Activated T-helper 1 cell treated with Interleukin-2 at 50 U/mL for 16 hours (primary cell): ENCODE data around the gene RIMBP3C.
"Not testable (repeated sequence)": the region's sequence is repeated elsewhere in the genome, so short reads cannot be mapped to it uniquely, and the experiment has no call there.

Experiments used
- DNase-seq: peaks from one replicate; pipeline ENCODE4 v3.0.0-alpha.2; 2020; ENCODE audit warnings: low read depth

RIMBP3C gene, protein sequence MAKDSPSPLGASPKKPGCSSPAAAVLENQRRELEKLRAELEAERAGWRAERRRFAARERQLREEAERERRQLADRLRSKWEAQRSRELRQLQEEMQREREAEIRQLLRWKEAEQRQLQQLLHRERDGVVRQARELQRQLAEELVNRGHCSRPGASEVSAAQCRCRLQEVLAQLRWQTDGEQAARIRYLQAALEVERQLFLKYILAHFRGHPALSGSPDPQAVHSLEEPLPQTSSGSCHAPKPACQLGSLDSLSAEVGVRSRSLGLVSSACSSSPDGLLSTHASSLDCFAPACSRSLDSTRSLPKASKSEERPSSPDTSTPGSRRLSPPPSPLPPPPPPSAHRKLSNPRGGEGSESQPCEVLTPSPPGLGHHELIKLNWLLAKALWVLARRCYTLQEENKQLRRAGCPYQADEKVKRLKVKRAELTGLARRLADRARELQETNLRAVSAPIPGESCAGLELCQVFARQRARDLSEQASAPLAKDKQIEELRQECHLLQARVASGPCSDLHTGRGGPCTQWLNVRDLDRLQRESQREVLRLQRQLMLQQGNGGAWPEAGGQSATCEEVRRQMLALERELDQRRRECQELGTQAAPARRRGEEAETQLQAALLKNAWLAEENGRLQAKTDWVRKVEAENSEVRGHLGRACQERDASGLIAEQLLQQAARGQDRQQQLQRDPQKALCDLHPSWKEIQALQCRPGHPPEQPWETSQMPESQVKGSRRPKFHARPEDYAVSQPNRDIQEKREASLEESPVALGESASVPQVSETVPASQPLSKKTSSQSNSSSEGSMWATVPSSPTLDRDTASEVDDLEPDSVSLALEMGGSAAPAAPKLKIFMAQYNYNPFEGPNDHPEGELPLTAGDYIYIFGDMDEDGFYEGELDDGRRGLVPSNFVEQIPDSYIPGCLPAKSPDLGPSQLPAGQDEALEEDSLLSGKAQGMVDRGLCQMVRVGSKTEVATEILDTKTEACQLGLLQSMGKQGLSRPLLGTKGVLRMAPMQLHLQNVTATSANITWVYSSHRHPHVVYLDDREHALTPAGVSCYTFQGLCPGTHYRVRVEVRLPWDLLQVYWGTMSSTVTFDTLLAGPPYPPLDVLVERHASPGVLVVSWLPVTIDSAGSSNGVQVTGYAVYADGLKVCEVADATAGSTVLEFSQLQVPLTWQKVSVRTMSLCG (N-terminal part only)

DNA sequence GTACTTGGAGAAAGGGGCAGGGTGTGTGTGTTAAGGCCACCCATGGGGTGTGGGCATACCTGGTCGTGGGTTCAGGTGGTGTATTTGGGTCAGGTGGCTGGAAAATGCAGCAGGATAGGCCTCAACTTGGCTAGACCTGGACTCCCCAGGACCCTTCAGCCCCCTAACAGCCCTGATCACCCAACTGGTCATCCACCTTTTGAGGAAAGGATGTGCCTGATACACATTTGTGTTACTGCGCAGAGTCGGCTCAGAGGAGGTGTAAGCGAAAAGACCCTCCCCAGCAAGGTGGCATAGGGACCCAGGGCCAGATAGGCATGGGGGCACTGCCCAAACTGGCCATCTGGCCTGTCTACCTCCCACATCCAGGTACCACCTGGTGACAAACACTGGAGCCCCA, at the start of gene RIMBP3C:
Gene RIMBP3C (minus strand): TSS at position 101 of the 400 bp plus-strand sequence. CDS start 485 bp downstream, outside the sequence.
- not testable (repeated sequence) for DNase-seq

DNA sequence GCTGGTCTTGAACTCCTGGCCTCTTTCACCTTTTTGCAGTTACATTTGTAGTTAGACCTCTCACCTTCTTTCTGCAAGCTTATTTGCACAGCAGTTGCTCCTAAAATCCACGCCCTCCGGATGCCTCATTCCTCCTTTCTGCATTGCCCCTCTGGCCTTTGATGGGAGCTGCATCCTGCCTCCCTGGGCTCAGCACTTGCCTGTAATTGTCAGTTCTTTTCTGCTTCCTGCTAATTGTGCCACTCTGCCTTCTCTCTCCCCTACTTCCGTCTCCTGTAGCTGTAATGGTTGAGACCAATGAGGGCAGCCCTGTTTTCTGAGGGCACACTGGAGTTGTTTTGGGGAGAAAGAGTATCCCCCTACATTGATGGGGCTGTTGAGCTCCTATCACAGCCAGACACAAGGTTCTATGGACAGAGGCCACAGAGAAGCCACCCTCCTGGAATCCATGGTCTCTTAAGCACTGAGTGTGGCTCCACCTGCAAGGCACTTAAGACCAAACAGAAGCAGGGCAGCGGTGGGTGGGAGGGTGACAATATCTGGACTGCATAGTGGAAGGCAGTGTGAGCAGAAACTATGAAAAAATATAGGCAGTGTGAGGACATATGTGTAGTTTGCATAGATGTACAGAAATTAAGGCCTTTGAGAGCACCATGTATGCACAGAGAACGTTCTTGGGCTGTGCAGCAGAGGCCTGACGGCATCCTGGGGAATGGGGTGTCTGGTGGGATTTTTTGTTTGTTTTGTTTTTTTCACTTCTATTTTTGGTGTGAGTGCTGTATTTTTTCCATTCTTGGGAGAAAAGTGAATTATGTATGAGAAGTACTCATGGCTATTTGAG, 48.0 kb upstream of the RIMBP3C start:
- no peak for DNase-seq

DNA sequence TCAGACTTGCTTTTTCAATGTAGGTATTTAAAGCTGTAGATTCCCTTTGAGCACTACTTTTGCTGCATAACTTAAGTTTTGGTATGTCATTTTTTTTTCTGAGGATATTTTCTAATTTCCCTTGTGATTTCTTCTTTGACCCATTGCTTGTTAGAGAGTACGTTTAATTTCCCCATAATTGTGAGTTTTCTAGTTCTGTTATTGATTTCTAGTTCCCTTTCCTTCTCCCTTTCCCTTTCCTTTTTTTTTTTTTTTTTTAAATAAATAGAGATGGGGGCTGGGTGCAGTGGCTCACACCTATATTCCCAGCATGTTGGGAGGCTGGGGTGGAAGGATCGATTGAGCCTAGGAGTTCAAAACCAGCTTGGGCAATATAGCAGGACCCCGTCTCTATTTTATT, 47.0 kb upstream of the RIMBP3C start:
- no peak for DNase-seq

DNA sequence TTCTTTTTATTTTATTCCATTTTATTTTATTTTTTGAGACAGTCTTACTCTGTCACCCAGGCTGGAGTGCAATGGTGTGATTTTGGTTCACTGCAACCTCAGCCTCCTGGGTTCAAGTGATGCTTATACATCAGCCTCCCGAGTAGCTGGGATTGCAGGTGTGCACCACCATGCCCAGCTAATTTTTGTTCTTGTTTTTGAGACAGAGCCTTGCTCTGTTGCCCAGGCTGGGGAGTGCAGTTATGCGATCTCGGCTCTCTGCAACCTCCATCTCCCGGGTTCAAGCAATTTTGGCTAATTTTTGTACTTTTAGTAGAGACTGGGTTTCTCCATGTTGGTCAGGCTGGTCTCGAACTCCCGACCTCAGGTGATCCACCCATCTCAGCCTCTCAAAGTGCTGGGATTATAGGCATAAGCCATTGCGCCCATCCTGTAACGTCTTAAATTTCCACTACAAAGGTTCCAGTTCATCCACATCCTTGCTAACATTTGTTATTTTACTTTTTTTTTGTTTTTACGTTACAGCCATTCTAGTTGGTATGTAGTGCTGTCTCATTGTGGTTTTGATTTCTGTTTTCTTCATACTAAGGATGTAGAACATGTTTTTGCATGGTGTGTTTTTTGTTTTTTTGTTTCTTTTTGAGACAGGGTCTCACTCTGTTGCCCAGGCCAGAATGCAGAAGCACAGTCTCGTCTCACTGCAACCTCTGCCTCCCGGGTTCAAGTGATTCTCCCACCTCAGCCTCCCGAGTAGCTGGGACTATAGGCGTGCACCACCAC, 45.3 kb upstream of the RIMBP3C start:
- DNase-seq, result not testable (repeated sequence)

DNA sequence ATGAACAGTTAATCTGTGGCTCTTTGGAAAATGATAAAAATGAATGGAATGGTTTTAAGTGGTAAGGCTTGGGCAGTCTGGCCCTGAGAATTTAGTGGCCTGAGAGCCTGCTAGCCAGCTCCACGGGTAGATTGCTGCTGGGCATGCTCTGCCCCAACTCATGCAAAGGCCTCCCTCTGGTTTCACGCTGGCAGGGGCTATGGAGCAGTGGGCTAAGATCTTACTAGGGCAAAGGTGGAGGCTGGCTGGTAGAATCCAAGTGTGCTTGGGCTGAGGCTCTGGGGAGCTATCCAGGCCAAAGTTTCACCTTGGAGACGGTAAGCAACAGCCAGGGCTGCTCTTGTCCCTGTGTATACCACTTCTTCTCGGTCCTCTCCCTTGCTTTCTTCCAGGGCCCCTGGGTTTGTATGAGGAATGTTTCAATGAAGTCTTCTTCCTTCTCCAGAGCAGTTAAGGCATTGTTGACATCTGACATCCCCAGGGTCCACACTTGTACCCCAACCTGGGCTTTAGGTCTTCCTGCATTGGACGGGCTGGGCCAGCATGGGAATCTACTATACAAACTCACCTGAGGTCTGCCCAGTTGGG, 43.7 kb upstream of the RIMBP3C start:
- no peak for DNase-seq

DNA sequence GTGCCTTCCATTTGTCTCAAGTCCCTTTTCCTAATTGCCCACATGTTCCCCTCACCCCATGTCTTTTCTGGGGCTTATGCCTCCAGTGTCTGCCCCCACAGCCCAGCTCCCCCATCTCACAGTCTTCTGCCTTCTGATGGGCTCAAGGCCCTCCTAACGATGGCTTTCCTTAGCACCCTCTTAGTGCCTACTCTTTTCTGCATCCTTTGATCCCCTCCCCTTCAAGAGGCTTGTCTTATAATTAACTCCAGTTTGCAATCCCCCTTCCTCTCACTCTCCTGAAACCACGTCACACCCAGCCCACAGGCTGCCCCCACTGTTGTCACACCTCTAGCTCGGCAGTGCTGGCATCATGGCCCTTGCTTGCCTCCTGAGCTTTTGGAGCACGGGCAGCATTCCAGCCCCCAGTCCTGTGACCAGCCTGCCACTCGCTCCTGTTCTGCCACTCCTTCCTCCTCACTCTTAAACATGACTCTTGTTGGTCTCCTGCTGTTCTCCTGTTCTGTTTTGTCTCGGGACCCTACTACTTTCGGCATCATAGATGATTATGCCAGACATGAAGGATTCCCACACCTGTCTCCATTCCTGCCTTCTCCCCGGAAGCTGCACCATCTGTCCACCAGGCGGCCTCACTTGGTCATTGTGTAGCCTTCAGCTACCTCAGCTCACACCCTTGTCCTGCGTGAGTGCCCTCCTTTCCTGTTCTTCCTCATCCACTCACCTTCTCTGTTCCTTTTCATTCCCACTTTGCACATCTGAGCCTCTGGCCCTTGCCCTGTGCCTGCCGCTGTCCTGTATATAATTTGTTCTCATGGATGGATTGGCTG, 42.4 kb upstream of the RIMBP3C start:
- no peak for DNase-seq

DNA sequence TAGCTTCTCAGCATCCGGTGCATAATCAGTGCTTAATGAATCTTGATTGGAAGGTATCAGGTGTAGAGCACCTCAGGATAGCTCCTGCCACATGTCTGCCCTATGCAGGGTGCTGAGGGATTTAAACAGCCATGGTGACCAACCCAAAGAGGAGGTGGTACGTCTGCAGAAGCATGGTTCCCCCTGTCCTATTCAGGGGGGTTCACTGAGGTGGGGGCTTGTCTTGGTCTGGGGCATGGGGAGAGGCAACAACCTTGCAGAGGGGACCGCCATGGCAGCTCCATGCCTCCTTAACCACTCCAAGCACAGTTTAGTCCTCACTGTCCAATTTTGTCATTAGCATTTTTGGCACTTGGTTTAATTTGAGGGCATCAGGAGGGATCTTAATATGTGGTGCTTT, 41.2 kb upstream of the RIMBP3C start:
- no peak for DNase-seq

DNA sequence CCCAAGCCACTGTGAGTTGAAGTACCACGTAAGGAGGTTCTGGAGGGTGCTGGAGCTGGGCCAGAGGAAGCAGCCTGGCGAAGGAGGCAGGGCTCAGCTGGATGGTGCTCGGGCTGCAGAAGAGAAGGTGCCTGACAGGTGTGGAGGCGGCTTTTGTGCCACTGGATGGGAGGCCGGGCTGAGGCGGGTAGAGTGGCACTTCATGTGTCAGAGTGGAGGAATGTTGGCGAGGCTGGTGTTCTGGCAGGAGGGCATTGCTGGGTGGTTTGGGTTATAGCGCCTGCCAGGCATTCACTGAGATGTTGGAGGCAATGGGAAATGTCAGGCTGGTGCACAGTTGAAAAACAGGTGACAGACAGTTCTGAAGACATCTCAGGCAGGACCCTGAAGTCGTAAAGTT, 40.4 kb upstream of the RIMBP3C start:
- no peak for DNase-seq

DNA sequence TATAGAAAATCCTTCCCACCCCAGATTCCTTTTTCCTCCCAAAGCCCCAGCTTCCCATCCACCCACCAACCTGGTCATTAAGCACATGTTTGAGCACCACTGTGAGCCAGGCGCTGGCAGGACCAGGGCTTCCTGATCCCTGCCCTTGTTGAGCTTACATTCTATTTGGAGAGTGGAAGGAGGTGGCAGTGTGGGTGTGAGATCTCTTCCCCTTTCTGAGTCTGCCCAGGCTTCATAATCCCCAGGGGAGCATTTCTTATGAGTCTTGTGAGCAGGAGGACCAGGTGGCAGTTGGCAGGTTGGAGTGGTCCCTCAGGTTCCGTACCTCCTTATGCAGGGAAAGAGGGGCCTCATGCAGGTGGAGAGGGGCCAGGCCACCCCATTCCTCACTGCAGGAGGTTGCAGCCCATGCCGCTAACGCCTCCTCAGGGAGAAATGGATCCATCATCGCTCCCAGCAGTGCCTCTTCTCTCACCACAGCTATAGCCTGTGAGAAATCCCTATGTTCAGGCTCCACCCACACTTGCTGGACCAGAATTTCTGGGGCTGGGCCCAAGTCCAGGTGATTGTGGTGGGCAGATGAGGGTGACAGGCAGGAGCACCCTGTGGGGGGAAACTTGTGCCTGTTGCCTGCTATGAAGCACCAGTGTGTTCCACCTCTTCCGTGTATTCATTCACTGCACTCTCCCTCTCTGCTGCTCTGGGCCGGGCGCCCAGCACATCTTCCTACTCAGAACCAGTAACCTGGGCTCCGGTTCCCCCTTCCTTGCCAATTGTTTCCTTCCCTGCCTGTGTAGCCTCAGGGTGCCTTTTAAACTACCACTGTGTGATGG, 39.8 kb upstream of the RIMBP3C start:
- no peak for DNase-seq

DNA sequence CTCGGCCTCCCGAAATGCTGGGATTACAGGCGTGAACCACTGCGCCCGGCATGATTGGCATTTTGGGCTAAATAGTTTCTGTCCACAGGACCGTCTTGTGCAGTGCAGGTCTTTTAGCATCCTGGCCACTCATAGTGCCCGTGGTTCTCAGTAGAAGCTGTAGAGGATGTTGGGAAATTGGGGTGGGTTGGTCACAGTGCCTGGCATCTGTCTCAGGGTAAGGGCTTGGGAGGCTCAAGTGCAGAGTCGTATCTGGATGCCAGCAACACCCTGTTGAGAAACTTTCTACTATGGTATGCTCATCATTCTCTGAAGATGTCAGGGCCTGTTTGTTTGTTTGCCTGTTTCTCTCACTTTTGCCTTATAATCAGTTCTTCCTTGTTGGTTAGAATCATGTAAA, 38.1 kb upstream of the RIMBP3C start:
- DNase-seq, result no peak

DNA sequence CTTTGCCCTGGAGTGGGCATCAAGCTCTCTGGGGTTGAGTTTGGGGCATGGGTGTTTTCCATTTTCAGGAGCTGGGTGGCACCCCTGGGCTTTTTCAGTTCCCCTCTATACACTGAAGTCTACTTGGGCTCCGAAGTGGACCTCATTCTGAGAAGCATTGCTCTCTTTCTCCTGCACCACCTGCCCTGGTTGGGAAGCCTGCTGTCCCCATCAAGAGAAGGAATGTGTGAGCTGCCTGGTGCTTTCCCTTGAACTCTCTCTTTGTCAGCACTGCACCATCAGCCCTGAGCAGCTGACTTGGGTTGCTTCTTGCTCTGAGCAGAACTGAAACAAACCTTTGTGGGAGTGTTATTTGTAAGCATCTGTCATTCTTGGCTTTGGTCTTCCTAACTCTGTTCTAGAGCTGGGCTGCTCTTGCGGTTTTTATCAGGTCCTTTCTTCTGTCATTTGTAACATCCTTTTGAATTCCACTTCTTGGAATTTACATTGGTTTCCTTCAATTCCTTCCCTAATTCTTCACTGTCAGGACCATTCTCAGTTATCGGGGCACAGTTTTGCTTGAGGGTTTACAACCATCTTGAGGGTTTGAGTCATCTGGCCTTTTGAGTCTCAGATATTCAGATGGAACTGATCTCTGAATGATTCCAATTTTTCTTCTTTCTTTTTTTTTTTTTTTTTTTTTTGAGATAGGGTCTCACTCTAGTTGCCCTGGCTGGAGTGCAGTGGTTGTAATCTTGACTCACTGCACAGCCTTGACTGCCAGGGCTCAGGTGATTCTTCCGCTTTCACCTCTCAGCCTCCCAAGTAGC, 36.7 kb upstream of the RIMBP3C start:
- DNase-seq, result no peak

DNA sequence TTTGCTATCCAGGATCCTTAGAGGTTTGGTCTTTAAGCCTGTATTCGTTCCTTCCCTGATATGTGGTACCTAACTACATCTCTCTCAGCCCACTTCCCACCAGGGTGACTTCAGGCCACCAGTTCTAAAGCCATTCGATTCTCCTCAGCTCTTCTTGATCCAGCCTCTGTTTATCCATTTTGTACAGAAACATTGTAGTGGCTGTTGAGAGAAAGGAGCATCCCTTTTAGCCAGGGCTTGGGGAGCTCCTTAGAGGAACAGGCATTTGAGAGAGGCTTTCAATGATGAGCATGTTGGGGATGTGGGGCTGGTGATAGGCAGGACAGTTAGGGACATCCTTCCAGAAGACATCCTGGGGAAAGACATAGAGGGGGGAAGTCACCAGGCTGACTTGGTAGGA, 34.1 kb upstream of the RIMBP3C start:
- no peak for DNase-seq

DNA sequence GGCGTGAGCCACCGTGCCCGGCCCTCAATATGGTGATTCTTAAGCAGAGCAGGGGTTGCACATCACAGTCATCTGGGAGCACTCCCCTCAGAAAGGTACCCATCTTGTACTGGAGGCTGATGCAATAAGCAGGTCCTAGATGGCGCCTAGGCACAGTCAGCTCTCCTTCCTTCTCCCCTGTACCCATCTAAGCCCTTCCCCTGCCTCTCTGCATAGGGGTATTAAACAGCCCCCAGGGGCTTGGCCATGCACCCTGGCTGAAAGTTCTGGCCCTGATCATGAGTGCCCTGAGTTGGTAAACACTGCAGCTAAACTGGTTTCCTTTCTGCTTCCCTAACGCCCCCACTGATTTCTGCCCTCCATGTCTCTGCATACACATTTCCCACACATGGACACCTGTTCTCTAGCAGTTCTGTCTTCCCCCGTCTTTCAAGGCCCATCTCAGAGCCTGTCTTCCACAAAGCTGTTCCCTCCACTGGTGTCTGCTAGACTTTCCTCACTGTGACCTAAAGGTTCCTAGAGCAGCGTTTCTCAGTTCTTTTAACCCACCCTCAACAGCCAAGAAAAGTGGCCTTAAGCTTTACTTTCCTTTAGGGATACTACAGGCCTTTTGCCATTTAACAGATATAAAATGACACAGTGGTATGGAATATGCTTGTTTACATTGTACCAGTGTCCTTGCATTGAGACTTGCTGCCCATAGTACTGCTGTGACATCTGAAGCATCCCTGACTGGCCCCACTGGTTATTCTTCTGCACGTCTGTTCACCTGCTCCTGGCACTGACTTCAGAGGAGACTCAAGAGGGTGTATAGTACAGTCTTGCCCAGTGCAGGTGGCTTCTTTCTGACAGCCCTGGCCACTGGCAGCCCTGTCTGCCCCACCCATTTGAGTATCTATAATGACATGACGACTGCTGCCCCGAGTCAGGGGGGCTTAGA, 31.8 kb upstream of the RIMBP3C start:
- DNase-seq, result no peak

DNA sequence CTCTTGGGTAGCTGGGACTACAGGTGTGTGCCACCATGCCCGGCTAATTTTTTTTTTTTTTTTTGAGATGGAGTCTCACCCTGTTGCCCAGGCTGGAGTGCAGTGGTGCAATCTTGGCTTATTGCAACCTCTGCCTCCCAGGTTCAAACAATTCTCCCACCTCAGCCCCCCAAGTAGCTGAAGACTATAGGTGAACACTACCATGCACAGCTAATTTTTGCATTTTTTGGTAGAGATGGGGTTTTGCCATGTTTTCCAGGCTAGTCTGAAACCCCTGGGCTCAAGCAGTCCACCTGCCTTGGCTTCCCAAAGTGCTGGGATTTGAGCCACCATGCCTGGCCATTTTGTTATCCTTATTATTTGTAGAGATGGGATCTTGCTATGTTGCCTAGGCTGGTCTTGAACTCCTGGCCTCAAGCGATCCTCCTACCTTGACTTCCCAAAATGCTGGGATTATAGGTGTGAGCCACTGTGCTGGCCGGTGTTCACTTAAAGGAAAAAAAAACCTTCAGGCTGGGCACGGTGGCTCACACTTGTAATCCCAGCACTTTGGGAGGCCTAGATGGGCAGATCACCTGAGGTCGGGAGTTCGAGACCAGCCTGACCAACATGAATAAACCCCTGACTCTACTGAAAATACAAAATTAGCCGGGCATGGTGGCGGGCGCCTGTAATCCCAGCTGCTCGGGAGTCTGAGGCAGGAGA, 29.9 kb upstream of the RIMBP3C start:
- not testable (repeated sequence) for DNase-seq

DNA sequence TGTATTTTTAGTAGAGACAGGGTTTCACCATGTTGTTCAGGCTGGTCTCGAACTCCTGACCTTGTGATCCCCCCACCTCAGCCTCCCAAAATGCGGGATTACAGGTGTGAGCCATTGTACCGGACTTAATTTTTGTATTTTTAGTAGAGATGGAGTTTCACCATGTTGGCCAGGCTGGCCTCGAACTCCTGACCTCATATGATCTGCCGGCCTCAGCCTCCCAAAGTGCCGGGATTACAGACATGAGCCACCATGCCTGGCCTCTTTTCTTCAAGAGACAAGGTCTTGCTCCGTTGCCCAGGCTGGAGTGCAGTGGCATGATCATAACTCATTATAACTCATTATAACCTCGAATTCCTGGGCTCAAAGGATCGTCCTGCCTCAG, 29.4 kb upstream of the RIMBP3C start:
- not testable (repeated sequence) for DNase-seq

DNA sequence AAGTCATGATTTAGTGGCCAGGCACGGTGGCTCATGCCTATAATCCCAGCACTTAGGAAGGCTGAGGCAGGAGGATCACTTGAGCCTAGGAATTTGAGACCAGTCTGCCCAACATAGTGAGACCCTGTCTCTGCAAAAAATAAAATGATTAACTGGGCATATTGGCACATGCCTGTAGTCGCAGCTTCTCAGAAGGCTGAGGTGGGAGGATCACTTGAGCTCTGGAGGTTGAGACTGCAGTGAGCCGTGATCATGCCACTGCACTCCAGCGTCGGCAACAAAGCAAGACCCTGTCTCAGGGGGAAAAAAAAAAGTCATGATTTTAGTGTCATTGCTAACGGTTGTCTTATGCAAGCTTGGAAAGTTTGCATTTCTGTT, 28.2 kb upstream of the RIMBP3C start:
- DNase-seq, result no peak
